ENCODE data around the gene GPR137B. TPM values are rescaled to one million over a fixed set of nuclear protein-coding genes. Genes with fewer than 3 reads are reported as not detected.

Gene GPR137B
- total and polyA plus RNA-seq, 4 donors, result 2.2 to 8.6 (median 5.3) TPM

DNA sequence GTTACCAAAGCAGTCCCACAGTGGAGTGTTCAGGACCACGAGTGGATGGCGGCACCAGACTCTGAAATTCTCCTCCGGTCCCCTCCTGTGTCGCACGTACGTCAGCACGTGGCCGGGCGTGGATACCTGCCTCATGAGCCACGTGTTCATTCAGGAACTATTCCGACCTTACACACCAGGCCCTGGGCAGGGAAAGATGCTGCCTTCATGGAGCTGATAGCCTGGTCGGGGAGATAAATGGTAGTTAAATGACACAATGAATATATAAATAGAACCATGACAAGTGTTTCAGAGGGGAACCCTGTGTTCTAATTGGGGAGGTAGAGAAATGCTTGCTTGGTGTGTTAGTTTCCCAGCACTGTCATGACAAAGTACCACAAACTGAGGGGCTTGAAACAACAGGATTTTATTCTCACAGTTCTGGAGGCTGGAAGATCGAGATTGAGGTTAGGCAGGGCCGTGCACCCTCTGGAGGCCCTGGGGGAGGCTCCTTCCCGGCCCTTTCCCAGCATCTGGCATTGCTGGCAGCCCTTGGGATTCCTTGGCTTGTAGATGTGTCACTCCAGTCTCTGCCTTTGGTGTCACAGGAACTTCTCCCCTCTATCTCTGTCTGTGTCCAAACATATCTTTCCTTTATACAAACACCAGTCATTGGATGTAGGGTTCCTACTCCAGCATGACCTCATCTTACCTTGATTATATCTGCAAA is 28.9 kb upstream of the GPR137B start:
- H3K27me3 ChIP-seq (ENCODE audit: control insufficient read depth in 4 of 4, insufficient read depth in 4 of 4, low read length in 3 of 4), result no peaks in the 10 kb centered on the region
- no peaks in the 10 kb centered on the region for H3K9me3 ChIP-seq (ENCODE audit: control insufficient read depth in 4 of 4, low read length in 3 of 4)
- H3K9ac ChIP-seq (ENCODE audit: low read depth in 1 of 2, low read length in 2 of 2), result no peak overlapping the region
- 82% methylated on average over 15 of the region's 15 CpGs for WGBS
- no peak overlapping the region for H3K27ac ChIP-seq (ENCODE audit: low read depth in 1 of 2, low read length in 2 of 2)
- no peak overlapping the region for H3K4me3 ChIP-seq (ENCODE audit: low read depth in 1 of 3, low read length in 3 of 3)
- DNase-seq (ENCODE audit: low spot score), result no peak
- TF ChIP-seq FOXA1 (IDR thresholded peaks at IDR 0.05), result no peak
- no peak for TF ChIP-seq JUND (IDR thresholded peaks at IDR 0.05)
- TF ChIP-seq, protein P1, sequence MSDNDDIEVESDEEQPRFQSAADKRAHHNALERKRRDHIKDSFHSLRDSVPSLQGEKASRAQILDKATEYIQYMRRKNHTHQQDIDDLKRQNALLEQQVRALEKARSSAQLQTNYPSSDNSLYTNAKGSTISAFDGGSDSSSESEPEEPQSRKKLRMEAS (IDR thresholded peaks at IDR 0.05), result no peak
- TF ChIP-seq YY1 (IDR thresholded peaks at IDR 0.05), result no peak
- no peak for TF ChIP-seq HNF4A (conservative IDR thresholded peaks at IDR 0.05)
- TF ChIP-seq, protein P2, sequence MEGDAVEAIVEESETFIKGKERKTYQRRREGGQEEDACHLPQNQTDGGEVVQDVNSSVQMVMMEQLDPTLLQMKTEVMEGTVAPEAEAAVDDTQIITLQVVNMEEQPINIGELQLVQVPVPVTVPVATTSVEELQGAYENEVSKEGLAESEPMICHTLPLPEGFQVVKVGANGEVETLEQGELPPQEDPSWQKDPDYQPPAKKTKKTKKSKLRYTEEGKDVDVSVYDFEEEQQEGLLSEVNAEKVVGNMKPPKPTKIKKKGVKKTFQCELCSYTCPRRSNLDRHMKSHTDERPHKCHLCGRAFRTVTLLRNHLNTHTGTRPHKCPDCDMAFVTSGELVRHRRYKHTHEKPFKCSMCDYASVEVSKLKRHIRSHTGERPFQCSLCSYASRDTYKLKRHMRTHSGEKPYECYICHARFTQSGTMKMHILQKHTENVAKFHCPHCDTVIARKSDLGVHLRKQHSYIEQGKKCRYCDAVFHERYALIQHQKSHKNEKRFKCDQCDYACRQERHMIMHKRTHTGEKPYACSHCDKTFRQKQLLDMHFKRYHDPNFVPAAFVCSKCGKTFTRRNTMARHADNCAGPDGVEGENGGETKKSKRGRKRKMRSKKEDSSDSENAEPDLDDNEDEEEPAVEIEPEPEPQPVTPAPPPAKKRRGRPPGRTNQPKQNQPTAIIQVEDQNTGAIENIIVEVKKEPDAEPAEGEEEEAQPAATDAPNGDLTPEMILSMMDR (IDR thresholded peaks at IDR 0.05; ENCODE audit: low read depth, low read length, missing input control), result no peak
- no peak for TF ChIP-seq EGR1 (IDR thresholded peaks at IDR 0.05; ENCODE audit: low read depth in 2 of 2)
- no peak for TF ChIP-seq RXRA (IDR thresholded peaks at IDR 0.05)
- H3K4me1 ChIP-seq (ENCODE audit: control insufficient read depth in 4 of 4, insufficient read depth in 4 of 4, low read length in 3 of 4), result peaks cover 0 to 2% (median 0%) of the 10 kb centered on the region in 4 donors
- no peaks in the 10 kb centered on the region for H3K36me3 ChIP-seq (ENCODE audit: control insufficient read depth in 4 of 4, insufficient read depth in 3 of 4, low read depth in 1 of 4, low read length in 3 of 4)

DNA sequence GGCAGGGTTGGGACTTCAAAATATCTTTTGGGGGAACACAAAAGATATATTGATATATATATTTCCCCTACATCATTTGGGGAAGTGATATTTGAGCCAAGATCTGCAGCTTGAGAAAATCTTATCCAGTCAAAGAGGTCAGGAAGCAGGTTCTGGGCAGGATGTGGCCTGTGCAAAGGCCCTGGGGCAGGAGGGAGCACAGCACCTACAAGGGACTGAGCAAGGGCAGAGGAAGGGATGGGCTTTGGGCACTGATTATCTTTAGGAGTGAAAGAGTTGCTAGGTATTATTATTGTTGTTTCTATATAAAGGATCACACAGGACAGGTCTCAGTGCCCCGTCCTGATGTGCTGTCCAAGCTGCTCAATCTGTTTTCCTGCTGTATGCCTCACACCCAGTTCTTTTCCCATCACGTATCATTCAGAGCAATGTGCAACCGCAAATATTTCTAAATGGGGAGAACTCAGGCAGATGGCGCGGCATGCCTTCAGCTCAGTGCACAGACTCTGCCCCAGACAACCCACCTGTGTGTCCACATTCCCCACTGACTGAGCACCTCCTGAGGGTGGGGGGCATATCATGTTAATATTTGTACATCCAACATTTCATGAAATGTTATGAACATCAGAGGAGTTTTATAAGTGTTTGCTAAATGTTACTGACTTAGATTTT is 28.1 kb upstream of the GPR137B start:
- no peak overlapping the region for H3K4me3 ChIP-seq (ENCODE audit: low read depth in 1 of 3, low read length in 3 of 3)
- no peak overlapping the region for H3K27ac ChIP-seq (ENCODE audit: low read depth in 1 of 2, low read length in 2 of 2)
- H3K36me3 ChIP-seq (ENCODE audit: control insufficient read depth in 4 of 4, insufficient read depth in 3 of 4, low read depth in 1 of 4, low read length in 3 of 4), result no peaks in the 10 kb centered on the region
- H3K9me3 ChIP-seq (ENCODE audit: control insufficient read depth in 4 of 4, low read length in 3 of 4), result no peaks in the 10 kb centered on the region
- no peak for DNase-seq (ENCODE audit: low spot score)
- TF ChIP-seq EGR1 (IDR thresholded peaks at IDR 0.05; ENCODE audit: low read depth in 2 of 2) (no peak), FOXA2 (IDR thresholded peaks at IDR 0.05) (no peak), SP1 (IDR thresholded peaks at IDR 0.05) (no peak), GABPA (IDR thresholded peaks at IDR 0.05 in 1 of 2, conservative IDR thresholded peaks at IDR 0.05 in 1 of 2) (no peak), YY1 (IDR thresholded peaks at IDR 0.05) (no peak), RXRA (IDR thresholded peaks at IDR 0.05) (no peak), JUND (IDR thresholded peaks at IDR 0.05) (no peak), HNF4G (IDR thresholded peaks at IDR 0.05) (no peak), RAD21 (IDR thresholded peaks at IDR 0.05) (no peak), HNF4A (conservative IDR thresholded peaks at IDR 0.05) (no peak), TAF1 (conservative IDR thresholded peaks at IDR 0.05) (no peak), FOXA1 (IDR thresholded peaks at IDR 0.05) (no peak), NR2F2 (IDR thresholded peaks at IDR 0.05) (no peak)
- TF ChIP-seq, protein P3, sequence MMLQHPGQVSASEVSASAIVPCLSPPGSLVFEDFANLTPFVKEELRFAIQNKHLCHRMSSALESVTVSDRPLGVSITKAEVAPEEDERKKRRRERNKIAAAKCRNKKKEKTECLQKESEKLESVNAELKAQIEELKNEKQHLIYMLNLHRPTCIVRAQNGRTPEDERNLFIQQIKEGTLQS (IDR thresholded peaks at IDR 0.05), result no peak
- TF ChIP-seq, protein P1 (IDR thresholded peaks at IDR 0.05), result no peak
- TF ChIP-seq, protein P4, sequence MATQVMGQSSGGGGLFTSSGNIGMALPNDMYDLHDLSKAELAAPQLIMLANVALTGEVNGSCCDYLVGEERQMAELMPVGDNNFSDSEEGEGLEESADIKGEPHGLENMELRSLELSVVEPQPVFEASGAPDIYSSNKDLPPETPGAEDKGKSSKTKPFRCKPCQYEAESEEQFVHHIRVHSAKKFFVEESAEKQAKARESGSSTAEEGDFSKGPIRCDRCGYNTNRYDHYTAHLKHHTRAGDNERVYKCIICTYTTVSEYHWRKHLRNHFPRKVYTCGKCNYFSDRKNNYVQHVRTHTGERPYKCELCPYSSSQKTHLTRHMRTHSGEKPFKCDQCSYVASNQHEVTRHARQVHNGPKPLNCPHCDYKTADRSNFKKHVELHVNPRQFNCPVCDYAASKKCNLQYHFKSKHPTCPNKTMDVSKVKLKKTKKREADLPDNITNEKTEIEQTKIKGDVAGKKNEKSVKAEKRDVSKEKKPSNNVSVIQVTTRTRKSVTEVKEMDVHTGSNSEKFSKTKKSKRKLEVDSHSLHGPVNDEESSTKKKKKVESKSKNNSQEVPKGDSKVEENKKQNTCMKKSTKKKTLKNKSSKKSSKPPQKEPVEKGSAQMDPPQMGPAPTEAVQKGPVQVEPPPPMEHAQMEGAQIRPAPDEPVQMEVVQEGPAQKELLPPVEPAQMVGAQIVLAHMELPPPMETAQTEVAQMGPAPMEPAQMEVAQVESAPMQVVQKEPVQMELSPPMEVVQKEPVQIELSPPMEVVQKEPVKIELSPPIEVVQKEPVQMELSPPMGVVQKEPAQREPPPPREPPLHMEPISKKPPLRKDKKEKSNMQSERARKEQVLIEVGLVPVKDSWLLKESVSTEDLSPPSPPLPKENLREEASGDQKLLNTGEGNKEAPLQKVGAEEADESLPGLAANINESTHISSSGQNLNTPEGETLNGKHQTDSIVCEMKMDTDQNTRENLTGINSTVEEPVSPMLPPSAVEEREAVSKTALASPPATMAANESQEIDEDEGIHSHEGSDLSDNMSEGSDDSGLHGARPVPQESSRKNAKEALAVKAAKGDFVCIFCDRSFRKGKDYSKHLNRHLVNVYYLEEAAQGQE (IDR thresholded peaks at IDR 0.05), result no peak
- TF ChIP-seq, protein P2 (IDR thresholded peaks at IDR 0.05; ENCODE audit: low read depth, low read length, missing input control), result no peak
- TF ChIP-seq, protein P5, sequence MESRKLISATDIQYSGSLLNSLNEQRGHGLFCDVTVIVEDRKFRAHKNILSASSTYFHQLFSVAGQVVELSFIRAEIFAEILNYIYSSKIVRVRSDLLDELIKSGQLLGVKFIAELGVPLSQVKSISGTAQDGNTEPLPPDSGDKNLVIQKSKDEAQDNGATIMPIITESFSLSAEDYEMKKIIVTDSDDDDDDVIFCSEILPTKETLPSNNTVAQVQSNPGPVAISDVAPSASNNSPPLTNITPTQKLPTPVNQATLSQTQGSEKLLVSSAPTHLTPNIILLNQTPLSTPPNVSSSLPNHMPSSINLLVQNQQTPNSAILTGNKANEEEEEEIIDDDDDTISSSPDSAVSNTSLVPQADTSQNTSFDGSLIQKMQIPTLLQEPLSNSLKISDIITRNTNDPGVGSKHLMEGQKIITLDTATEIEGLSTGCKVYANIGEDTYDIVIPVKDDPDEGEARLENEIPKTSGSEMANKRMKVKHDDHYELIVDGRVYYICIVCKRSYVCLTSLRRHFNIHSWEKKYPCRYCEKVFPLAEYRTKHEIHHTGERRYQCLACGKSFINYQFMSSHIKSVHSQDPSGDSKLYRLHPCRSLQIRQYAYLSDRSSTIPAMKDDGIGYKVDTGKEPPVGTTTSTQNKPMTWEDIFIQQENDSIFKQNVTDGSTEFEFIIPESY (IDR thresholded peaks at IDR 0.05), result no peak
- no peaks in the 10 kb centered on the region for H3K27me3 ChIP-seq (ENCODE audit: control insufficient read depth in 4 of 4, insufficient read depth in 4 of 4, low read length in 3 of 4)
- WGBS, result 87% methylated on average over 5 of the region's 5 CpGs
- H3K9ac ChIP-seq (ENCODE audit: low read depth in 1 of 2, low read length in 2 of 2), result no peak overlapping the region
- peaks cover 0 to 2% (median 0%) of the 10 kb centered on the region in 4 donors for H3K4me1 ChIP-seq (ENCODE audit: control insufficient read depth in 4 of 4, insufficient read depth in 4 of 4, low read length in 3 of 4)
